Colonic mucosa (tissue), 4 donors: ENCODE data around the gene ELMO1. TPM values are rescaled to one million over a fixed set of nuclear protein-coding genes. Genes with fewer than 3 reads are reported as not detected.
A peak's percentile ranks its signal among the peaks of the same experiment; 100 is the strongest.

Experiments
- DNase-seq: peaks from one replicate; pipeline ENCODE4 v3.0.0-alpha.2; 2020
- H3K27ac ChIP-seq: fragments of 200-600 bp; one replicate; pipeline ENCODE4 v1.8.0; 2021
- H3K27me3 ChIP-seq: fragments of 200-600 bp; one replicate; pipeline ENCODE4 v1.8.0; 2021
- H3K36me3 ChIP-seq: fragments of 200-600 bp; one replicate; pipeline ENCODE4 v1.8.0; 2021
- H3K4me1 ChIP-seq: fragments of 200-600 bp; one replicate; pipeline ENCODE4 v1.8.0; 2021; ENCODE audit warnings: mild to moderate bottlenecking
- H3K4me3 ChIP-seq: fragments of 200-600 bp; one replicate; pipeline ENCODE4 v1.8.0; 2021
- H3K9ac ChIP-seq, 2 donors: one replicate each; pipeline ENCODE4 v1.7.0; 2013; ENCODE audit warnings: control low read depth in 2 of 2, low read depth in 2 of 2, low read length in 2 of 2
- H3K9me3 ChIP-seq: fragments of 200-600 bp; one replicate; pipeline ENCODE4 v1.8.0; 2021
- CTCF ChIP-seq: fragments of 200-600 bp; IDR thresholded peaks from one replicate; pipeline ENCODE4 v1.8.0; 2022; ENCODE audit warnings: antibody characterized with exemption, mild to moderate bottlenecking
- intact Hi-C: fragments of 100-400 bp; cut with DNase I; formaldehyde crosslinking; loops from one replicate; pipeline ENCODE4 v1.14.1; 2022
- total RNA-seq, 2 donors: library from RNA; stranded (reverse); fragmentation: NEBNext Ultra II Directional in 1 of 2; extraction: Animal tissue kit (Norgen Biotek cat#: 25700) in 1 of 2; gene quantifications; one replicate each; pipeline ENCODE4 v1.2.1, GENCODE V29; 2021
- donor health status: healthy.
- donor health status: DM: no; HTN: no; CAD: no.
- donor health status: DM: no; HTN: no; CAD: no.

Gene ELMO1
- total RNA-seq, 2 donors from 2014 or later, result 4.2 to 4.7 TPM

GRCh38 chr7:37235813-37236212 is 212.9 kb downstream of the ELMO1 start:
- Histone ChIP-seq H3K4me1 (no peaks in the 10 kb centered on the region), H3K4me3 (no peak overlapping the region), H3K9ac (no peak overlapping the region), H3K27ac (no peak overlapping the region), H3K9me3 (no peaks in the 10 kb centered on the region), H3K36me3 (no peaks in the 10 kb centered on the region), H3K27me3 (no peaks in the 10 kb centered on the region)
- no peak for TF ChIP-seq CTCF
- intact Hi-C loops, result loop anchor here (10.0 kb wide), 1 partner anchor 599 kb away; no protein-coding TSS in a partner anchor
- no peak for DNase-seq

GRCh38 chr7:37234928-37235327 is 213.7 kb downstream of the ELMO1 start:
- intact Hi-C loops, result loop anchor here (10.0 kb wide), 1 partner anchor 600 kb away; no protein-coding TSS in a partner anchor
- peak; percentile 31 for TF ChIP-seq CTCF
- Histone ChIP-seq H3K9me3 (no peaks in the 10 kb centered on the region), H3K4me1 (no peaks in the 10 kb centered on the region), H3K36me3 (no peaks in the 10 kb centered on the region), H3K27me3 (no peaks in the 10 kb centered on the region), H3K9ac (no peak overlapping the region), H3K4me3 (no peak overlapping the region), H3K27ac (no peak overlapping the region)
- DNase-seq, result no peak

- H3K4me3 ChIP-seq, result no peak overlapping the region
- H3K36me3 ChIP-seq, result no peaks in the 10 kb centered on the region
- H3K27me3 ChIP-seq, result no peaks in the 10 kb centered on the region
- H3K9ac ChIP-seq, result no peak overlapping the region
- intact Hi-C loops, result loop anchor here (10.0 kb wide), 1 partner anchor 600 kb away; no protein-coding TSS in a partner anchor
- TF ChIP-seq CTCF, result no peak
- no peak overlapping the region for H3K27ac ChIP-seq
- no peaks in the 10 kb centered on the region for H3K4me1 ChIP-seq
- H3K9me3 ChIP-seq, result no peaks in the 10 kb centered on the region
- no peak for DNase-seq
Measured at GRCh38 chr7:37234334-37234733, 214.3 kb downstream of the ELMO1 start.

GRCh38 chr7:37231613-37232012 is 217.1 kb downstream of the ELMO1 start:
- intact Hi-C loops, result loop anchor here (10.0 kb wide), 1 partner anchor 603 kb away; no protein-coding TSS in a partner anchor
- Histone ChIP-seq H3K36me3 (no peaks in the 10 kb centered on the region), H3K4me1 (no peaks in the 10 kb centered on the region), H3K9ac (no peak overlapping the region), H3K9me3 (no peaks in the 10 kb centered on the region), H3K27ac (no peak overlapping the region), H3K27me3 (no peaks in the 10 kb centered on the region), H3K4me3 (no peak overlapping the region)
- no peak for TF ChIP-seq CTCF
- no peak for DNase-seq

- DNase-seq, result no peak
- Histone ChIP-seq H3K27me3 (no peaks in the 10 kb centered on the region), H3K9me3 (no peaks in the 10 kb centered on the region), H3K9ac (no peak overlapping the region), H3K27ac (no peak overlapping the region), H3K36me3 (no peaks in the 10 kb centered on the region), H3K4me3 (no peak overlapping the region), H3K4me1 (no peaks in the 10 kb centered on the region)
- no peak for TF ChIP-seq CTCF
- intact Hi-C loops, result loop anchor here (10.0 kb wide), 1 partner anchor 605 kb away; no protein-coding TSS in a partner anchor
Measured at GRCh38 chr7:37230221-37230620, 218.4 kb downstream of the ELMO1 start.
